ENCODE results near the gene PLXND1.
"Not testable (repeated sequence)": the region's sequence is repeated elsewhere in the genome, so short reads cannot be mapped to it uniquely, and the experiment has no call there.

The PLXND1 gene

GRCh38 chr3:129614435-129614834 is 8.0 kb upstream of the PLXND1 start:
- no peak for DNase-seq (ENCODE audit: low read depth)

GRCh38 chr3:129613367-129613740 is 6.9 kb upstream of the PLXND1 start:
- no peak for DNase-seq (ENCODE audit: low read depth)

GRCh38 chr3:129612534-129613366 is 6.3 kb upstream of the PLXND1 start:
- no peak for DNase-seq (ENCODE audit: low read depth)

GRCh38 chr3:129611812-129612533 is 5.5 kb upstream of the PLXND1 start:
- no peak for DNase-seq (ENCODE audit: low read depth)

- no peak for DNase-seq (ENCODE audit: low read depth)
These were observed 4.9 kb upstream of the PLXND1 start for GRCh38 chr3:129611446-129611800.

GRCh38 chr3:129610794-129611445 is 4.4 kb upstream of the PLXND1 start:
- DNase-seq (ENCODE audit: low read depth), result not testable (repeated sequence)

- no peak for DNase-seq (ENCODE audit: low read depth)
These were observed 3.8 kb upstream of the PLXND1 start for GRCh38 chr3:129610276-129610675.

GRCh38 chr3:129609591-129610182 is 3.2 kb upstream of the PLXND1 start:
- DNase-seq (ENCODE audit: low read depth), result no peak

- DNase-seq (ENCODE audit: low read depth), result no peak
These were observed 2.6 kb upstream of the PLXND1 start for GRCh38 chr3:129608936-129609590.

GRCh38 chr3:129608087-129608935 is 1.8 kb upstream of the PLXND1 start:
- no peak for DNase-seq (ENCODE audit: low read depth)

GRCh38 chr3:129607391-129608068 is 1.1 kb upstream of the PLXND1 start:
- DNase-seq (ENCODE audit: low read depth), result no peak

- DNase-seq (ENCODE audit: low read depth), result no peak
These were observed 397 bp downstream of the PLXND1 start for GRCh38 chr3:129605922-129606635.

- no peak for DNase-seq (ENCODE audit: low read depth)
These were observed 1.1 kb downstream of the PLXND1 start for GRCh38 chr3:129605203-129605921.

- DNase-seq (ENCODE audit: low read depth), result no peak
These were observed 1.7 kb downstream of the PLXND1 start for GRCh38 chr3:129604767-129605166.

GRCh38 chr3:129603991-129604749 is 2.3 kb downstream of the PLXND1 start:
- DNase-seq (ENCODE audit: low read depth), result no peak

GRCh38 chr3:129603561-129603942 is 2.9 kb downstream of the PLXND1 start:
- DNase-seq (ENCODE audit: low read depth), result no peak

- DNase-seq (ENCODE audit: low read depth), result no peak
These were observed 3.5 kb downstream of the PLXND1 start for GRCh38 chr3:129602730-129603560.

GRCh38 chr3:129602309-129602708 is 4.2 kb downstream of the PLXND1 start:
- no peak for DNase-seq (ENCODE audit: low read depth)
